H9 (cell line): ENCODE data around the gene ZGRF1. TPM values are rescaled to one million over a fixed set of nuclear protein-coding genes. Genes with fewer than 3 reads are reported as not detected.

ENCODE experiments used
- DNase-seq: peaks from one replicate; pipeline ENCODE4 v3.0.0-alpha.2; 2017
- H2AFZ ChIP-seq: one replicate; pipeline ENCODE4 v1.6.1; 2013; ENCODE audit warnings: mild to moderate bottlenecking, low read length, control low read depth, moderate library complexity
- H2AK5ac ChIP-seq: 2 replicates; pipeline ENCODE4 v1.6.1; 2013; ENCODE audit warnings: low read length, control low read depth, mixed read lengths; ENCODE audit not compliant: insufficient read length
- H2BK120ac ChIP-seq: one replicate; pipeline ENCODE4 v1.6.1; 2013; ENCODE audit warnings: low read depth, mild to moderate bottlenecking, low read length, control low read depth, inconsistent platforms; ENCODE audit not compliant: poor library complexity, severe bottlenecking
- H2BK12ac ChIP-seq: 2 replicates; pipeline ENCODE4 v1.6.1; 2013; ENCODE audit warnings: low read length, control low read depth, mixed read lengths, low read depth; ENCODE audit not compliant: insufficient read length
- H2BK15ac ChIP-seq: 2 replicates; pipeline ENCODE4 v1.6.1; 2013; ENCODE audit warnings: low read depth, low read length, control low read depth
- H2BK20ac ChIP-seq: one replicate; pipeline ENCODE4 v1.6.1; 2013; ENCODE audit warnings: low read depth, mild to moderate bottlenecking, low read length, control low read depth, inconsistent platforms; ENCODE audit not compliant: poor library complexity, severe bottlenecking
- H2BK5ac ChIP-seq: 2 replicates; pipeline ENCODE4 v1.6.1; 2013; ENCODE audit warnings: low read length, control low read depth, mixed read lengths; ENCODE audit not compliant: insufficient read length
- H3K14ac ChIP-seq: 2 replicates; pipeline ENCODE4 v1.6.1; 2013; ENCODE audit warnings: low read length, control low read depth; ENCODE audit not compliant: insufficient read depth
- H3K18ac ChIP-seq: 2 replicates; pipeline ENCODE4 v1.6.1; 2013; ENCODE audit warnings: low read depth, mild to moderate bottlenecking, mixed read lengths, low read length, control low read depth; ENCODE audit not compliant: insufficient read length
- H3K23ac ChIP-seq: 2 replicates; pipeline ENCODE4 v1.6.1; 2013; ENCODE audit warnings: low read length, control low read depth, mixed read lengths, low read depth; ENCODE audit not compliant: insufficient read length
- H3K23me2 ChIP-seq: 2 replicates; pipeline ENCODE4 v1.6.1; 2013; ENCODE audit warnings: low read depth, mild to moderate bottlenecking, mixed read lengths, low read length, control low read depth; ENCODE audit not compliant: insufficient read length, poor library complexity, severe bottlenecking
- H3K27ac ChIP-seq: 2 replicates; pipeline ENCODE4 v1.5.1; 2013; ENCODE audit warnings: low read length, control low read depth, mixed read lengths, low read depth; ENCODE audit not compliant: insufficient read length
- H3K27me3 ChIP-seq: 2 replicates; pipeline ENCODE4 v1.6.1; 2013; ENCODE audit warnings: low read length, control low read depth, inconsistent platforms; ENCODE audit not compliant: insufficient read depth
- H3K4ac ChIP-seq: 2 replicates; pipeline ENCODE4 v1.6.1; 2013; ENCODE audit warnings: low read depth, mild to moderate bottlenecking, control low read depth, inconsistent platforms, low read length, moderate library complexity
- H3K4me1 ChIP-seq: 2 replicates; pipeline ENCODE4 v1.6.1; 2013; ENCODE audit warnings: low read length, control low read depth, inconsistent platforms; ENCODE audit not compliant: insufficient read depth
- H3K4me2 ChIP-seq: 2 replicates; pipeline ENCODE4 v1.6.1; 2013; ENCODE audit warnings: low read length, control low read depth, mixed read lengths; ENCODE audit not compliant: insufficient read length, insufficient read depth
- H3K56ac ChIP-seq: 2 replicates; pipeline ENCODE4 v1.6.1; 2013; ENCODE audit warnings: low read depth, mild to moderate bottlenecking, mixed read lengths, low read length, control low read depth; ENCODE audit not compliant: insufficient read length
- H3K79me1 ChIP-seq: 2 replicates; pipeline ENCODE4 v1.6.1; 2013; ENCODE audit warnings: low read depth, mild to moderate bottlenecking, moderate library complexity, low read length, control low read depth, inconsistent platforms; ENCODE audit not compliant: insufficient read depth, poor library complexity, severe bottlenecking
- H3K79me2 ChIP-seq: 2 replicates; pipeline ENCODE4 v1.6.1; 2013; ENCODE audit warnings: low read length, control low read depth, inconsistent platforms; ENCODE audit not compliant: insufficient read depth
- H3K9ac ChIP-seq: 2 replicates; pipeline ENCODE4 v1.6.1; 2013; ENCODE audit warnings: low read length, control low read depth, mixed read lengths; ENCODE audit not compliant: insufficient read length; ENCODE audit errors: extremely low read depth
- H3K9me3 ChIP-seq: one replicate; pipeline ENCODE4 v1.6.1; 2013; ENCODE audit warnings: low read depth, low read length, inconsistent platforms; ENCODE audit not compliant: control insufficient read depth
- H3T11ph ChIP-seq: one replicate; pipeline ENCODE4 v1.6.1; 2013; ENCODE audit warnings: mild to moderate bottlenecking, low read length, control low read depth, inconsistent platforms
- H4K20me1 ChIP-seq: one replicate; pipeline ENCODE4 v1.6.1; 2013; ENCODE audit not compliant: control insufficient read depth, insufficient read length, insufficient read depth
- H4K5ac ChIP-seq: 2 replicates; pipeline ENCODE4 v1.6.1; 2013; ENCODE audit warnings: low read depth, mild to moderate bottlenecking, mixed read lengths, low read length, control low read depth; ENCODE audit not compliant: insufficient read length
- H4K8ac ChIP-seq: replicated peaks from 2 replicates; pipeline ENCODE4 v1.6.1; 2013; ENCODE audit warnings: low read length, control low read depth, mixed read lengths, low read depth; ENCODE audit not compliant: insufficient read length
- H4K91ac ChIP-seq: 2 replicates; pipeline ENCODE4 v1.6.1; 2013; ENCODE audit warnings: low read depth, mild to moderate bottlenecking, moderate library complexity, mixed read lengths, low read length, control low read depth; ENCODE audit not compliant: insufficient read length
- H3K27ac Mint-ChIP-seq, 3 experiments: 2 replicates in 2 of 3; 3 replicates in 1 of 3; pipeline ENCODE4 v1.8.0; 2020 to 2021; ENCODE audit warnings: mixed read lengths in 3 of 3, mild to moderate bottlenecking in 1 of 3, moderate library complexity in 1 of 3
- H3K27me3 Mint-ChIP-seq: 2 replicates; pipeline ENCODE4 v1.8.0; 2021; ENCODE audit warnings: low read depth, mild to moderate bottlenecking, moderate library complexity, mixed read lengths
- H3K36me3 Mint-ChIP-seq, 3 experiments: 2 replicates in 2 of 3; 3 replicates in 1 of 3; pipeline ENCODE4 v1.8.0; 2020 to 2021; ENCODE audit warnings: low read depth in 3 of 3, mixed read lengths in 3 of 3; ENCODE audit not compliant: insufficient read depth in 1 of 3
- H3K4me1 Mint-ChIP-seq, 2 experiments: 2 replicates each; pipeline ENCODE4 v1.8.0; 2020; ENCODE audit warnings: mixed read lengths in 2 of 2
- H3K4me3 Mint-ChIP-seq, 2 experiments: 2 replicates in 1 of 2; 3 replicates in 1 of 2; pipeline ENCODE4 v1.8.0; 2020 to 2021; ENCODE audit warnings: mild to moderate bottlenecking in 2 of 2, mixed read lengths in 2 of 2, moderate library complexity in 1 of 2
- H3K9me3 Mint-ChIP-seq, 2 experiments: 2 replicates in 1 of 2; 3 replicates in 1 of 2; pipeline ENCODE4 v1.8.0; 2020; ENCODE audit warnings: mild to moderate bottlenecking in 2 of 2, mixed read lengths in 2 of 2, moderate library complexity in 1 of 2
- WGBS: extraction: QIAGEN DNeasy Blood & Tissue Kit; methylation state at CpG from one replicate; pipeline ENCODE4 v1.1.7; 2013; ENCODE audit warnings: missing lambda C conversion rate, low lambda C conversion rate, mixed read lengths; ENCODE audit not compliant: insufficient read length; ENCODE audit errors: extremely low coverage; 5-methylcytosine and 5-hydroxymethylcytosine counted together
- total RNA-seq: library from RNA; stranded (reverse); gene quantifications from 2 replicates; pipeline ENCODE4 v1.2.1, GENCODE V29; 2021
- TF ChIP-seq, protein P1 (sequence below): fragments of 200-600 bp; sonication (generic); conservative IDR thresholded peaks from 3 replicates; pipeline ENCODE4 v1.8.0; 2021; ENCODE audit warnings: antibody characterized with exemption, mild to moderate bottlenecking

Gene ZGRF1
- total RNA-seq, 1 experiment from 2014 or later = 38.3 TPM

GRCh38 chr4:112564706-112565270, 71.9 kb downstream of the ZGRF1 start:
- peak; percentile 31 for DNase-seq
- Histone ChIP-seq H3K4ac (no peak overlapping the region), H3T11ph (no peak overlapping the region), H4K20me1 (no peaks in the 10 kb centered on the region), H3K79me2 (no peaks in the 10 kb centered on the region), H3K27ac (no peak overlapping the region), H3K18ac (no peak overlapping the region), H3K27me3 (no peaks in the 10 kb centered on the region), H3K4me1 (no peaks in the 10 kb centered on the region), H3K23ac (no peak overlapping the region), H3K56ac (no peak overlapping the region), H2BK5ac (no peak overlapping the region), H2AK5ac (no peak overlapping the region), H2BK20ac (no peak overlapping the region), H3K23me2 (no peaks in the 10 kb centered on the region), H3K9ac (no peak overlapping the region), H4K91ac (no peak overlapping the region), H3K14ac (no peak overlapping the region), H2BK120ac (no peak overlapping the region), H3K9me3 (no peaks in the 10 kb centered on the region), H2BK15ac (no peak overlapping the region), H4K5ac (no peak overlapping the region), H2BK12ac (no peak overlapping the region), H3K4me2 (no peak overlapping the region), H3K79me1 (no peaks in the 10 kb centered on the region), H4K8ac (no peak overlapping the region), H2AFZ (no peak overlapping the region)
- no peaks in the 10 kb centered on the region for H3K27me3 Mint-ChIP-seq
- no peak overlapping the region for H3K27ac Mint-ChIP-seq
- H3K4me3 Mint-ChIP-seq = no peak overlapping the region
- TF ChIP-seq, protein P1, sequence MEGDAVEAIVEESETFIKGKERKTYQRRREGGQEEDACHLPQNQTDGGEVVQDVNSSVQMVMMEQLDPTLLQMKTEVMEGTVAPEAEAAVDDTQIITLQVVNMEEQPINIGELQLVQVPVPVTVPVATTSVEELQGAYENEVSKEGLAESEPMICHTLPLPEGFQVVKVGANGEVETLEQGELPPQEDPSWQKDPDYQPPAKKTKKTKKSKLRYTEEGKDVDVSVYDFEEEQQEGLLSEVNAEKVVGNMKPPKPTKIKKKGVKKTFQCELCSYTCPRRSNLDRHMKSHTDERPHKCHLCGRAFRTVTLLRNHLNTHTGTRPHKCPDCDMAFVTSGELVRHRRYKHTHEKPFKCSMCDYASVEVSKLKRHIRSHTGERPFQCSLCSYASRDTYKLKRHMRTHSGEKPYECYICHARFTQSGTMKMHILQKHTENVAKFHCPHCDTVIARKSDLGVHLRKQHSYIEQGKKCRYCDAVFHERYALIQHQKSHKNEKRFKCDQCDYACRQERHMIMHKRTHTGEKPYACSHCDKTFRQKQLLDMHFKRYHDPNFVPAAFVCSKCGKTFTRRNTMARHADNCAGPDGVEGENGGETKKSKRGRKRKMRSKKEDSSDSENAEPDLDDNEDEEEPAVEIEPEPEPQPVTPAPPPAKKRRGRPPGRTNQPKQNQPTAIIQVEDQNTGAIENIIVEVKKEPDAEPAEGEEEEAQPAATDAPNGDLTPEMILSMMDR = peak; percentile 62
- peaks cover 11 to 39% (median 23%) of the 10 kb centered on the region in 3 experiments; a peak in 6 of 7 replicates for H3K36me3 Mint-ChIP-seq
- no peaks in the 10 kb centered on the region for H3K4me1 Mint-ChIP-seq
- H3K9me3 Mint-ChIP-seq = peaks cover 2 to 3% of the 10 kb centered on the region in 2 experiments; a peak in 3 of 5 replicates
- WGBS = no CpG with 5 or more reads among the region's 25 CpGs
